22Rv1 (cell line): ENCODE results near the gene RGS11.
"Not testable (repeated sequence)": the region's sequence is repeated elsewhere in the genome, so short reads cannot be mapped to it uniquely, and the experiment has no call there.

Experiments used
- H3K27ac ChIP-seq: fragments of 450-650 bp; 2 replicates; pipeline ENCODE4 v1.5.1; 2017
- CTCF ChIP-seq: fragments of 450-650 bp; IDR thresholded peaks from 2 replicates; pipeline ENCODE4 v1.5.1; 2017; ENCODE audit warnings: mild to moderate bottlenecking
- ZFX ChIP-seq: fragments of 450-650 bp; IDR thresholded peaks from 2 replicates; pipeline ENCODE4 v1.6.1; 2017; ENCODE audit warnings: antibody characterized with exemption, borderline replicate concordance

RGS11 gene

GRCh38 chr16:272633-273546 is 2.9 kb downstream of the RGS11 start:
- TF ChIP-seq CTCF, result no peak
- H3K27ac ChIP-seq, result no peak overlapping the region

DNA sequence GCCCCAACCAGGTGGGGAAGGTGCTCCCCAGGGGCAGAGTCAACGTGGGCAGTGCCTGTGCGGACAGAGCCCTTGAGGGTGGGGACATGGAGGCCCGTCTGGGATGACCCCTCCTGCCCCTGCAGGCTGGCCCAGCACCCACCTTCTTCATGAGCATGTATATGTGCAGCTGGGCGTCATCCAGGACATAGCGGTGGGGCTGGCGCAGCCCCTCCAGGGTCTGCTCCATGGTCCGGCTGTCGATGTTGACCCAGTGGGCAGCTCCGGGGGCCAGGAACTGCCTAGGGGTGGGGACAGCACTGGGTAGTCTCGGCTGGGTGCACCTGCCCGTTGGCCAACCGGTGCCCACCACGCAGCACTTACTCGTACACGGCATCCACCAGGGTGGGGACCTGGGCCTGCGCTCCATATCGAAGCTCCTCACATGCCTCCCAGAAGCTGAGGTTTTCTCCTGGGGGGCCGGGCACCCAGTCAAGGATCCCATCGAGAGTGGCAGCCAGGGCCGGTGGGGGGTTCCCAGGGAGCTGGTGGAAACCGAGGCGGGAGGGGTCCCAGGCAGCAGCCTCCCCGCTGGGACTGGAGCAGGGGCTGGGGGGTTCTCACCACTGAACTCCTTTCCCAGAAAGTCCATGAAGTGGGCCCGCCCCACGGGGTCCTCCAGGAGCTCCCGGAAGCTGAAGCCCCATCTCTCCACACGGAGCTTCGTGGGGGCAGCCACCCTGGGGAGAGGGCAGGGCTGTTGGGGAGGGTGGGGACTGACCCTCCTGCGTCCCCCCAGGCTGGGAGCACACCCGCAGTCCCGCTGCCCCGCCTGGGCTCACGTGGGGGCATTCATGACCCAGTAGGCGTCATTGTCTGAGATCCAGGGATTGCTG is 5.1 kb downstream of the RGS11 start:
- TF ChIP-seq ZFX, result no peak
- H3K27ac ChIP-seq, result no peak overlapping the region

DNA sequence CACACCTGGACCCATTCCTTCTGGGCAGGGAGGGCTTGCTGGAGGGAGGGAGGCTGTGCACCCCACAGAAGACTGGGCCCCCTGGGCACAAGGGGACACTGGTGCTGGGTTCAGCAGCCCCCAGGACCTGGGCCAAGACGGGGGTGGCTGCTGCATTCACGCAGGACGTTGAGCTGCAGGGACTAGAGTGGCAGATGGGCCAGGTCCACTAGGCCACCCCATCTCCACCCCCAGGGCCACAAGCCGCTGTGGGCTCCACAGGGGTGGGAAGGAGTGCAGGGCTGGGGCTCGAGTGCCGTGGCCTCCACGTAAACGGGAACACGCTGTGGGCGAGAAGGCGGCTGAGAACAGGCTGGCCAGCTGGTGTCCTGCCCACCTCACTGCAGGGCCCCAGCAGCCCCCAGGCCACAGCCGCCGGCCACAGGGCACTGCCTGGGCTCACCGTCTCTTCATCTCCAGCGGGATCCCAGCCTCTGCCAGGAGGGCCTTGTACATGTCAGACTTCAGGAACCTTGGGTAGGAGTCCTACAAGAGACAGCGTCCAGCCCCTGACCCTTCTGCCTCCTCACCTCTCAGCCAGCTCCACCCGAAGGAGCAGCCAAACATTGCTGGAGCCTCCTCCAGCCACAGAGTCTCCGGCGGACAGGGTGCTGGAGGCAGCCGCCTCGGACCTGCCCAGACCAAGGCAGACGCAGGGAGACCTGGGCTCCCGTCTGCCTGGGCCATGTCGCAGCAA is 6.5 kb downstream of the RGS11 start:
- no peak overlapping the region for H3K27ac ChIP-seq
- TF ChIP-seq CTCF, result no peak
- TF ChIP-seq ZFX, result no peak

- TF ChIP-seq ZFX, result no peak
- TF ChIP-seq CTCF, result no peak
- no peak overlapping the region for H3K27ac ChIP-seq
These were observed 7.3 kb downstream of the RGS11 start for GRCh38 chr16:268141-269053.

- H3K27ac ChIP-seq, result not testable (repeated sequence)
These were observed 8.2 kb downstream of the RGS11 start for GRCh38 chr16:267562-267961.

GRCh38 chr16:266258-267164 is 9.2 kb downstream of the RGS11 start:
- no peak overlapping the region for H3K27ac ChIP-seq
- TF ChIP-seq CTCF, result no peak
- TF ChIP-seq ZFX, result no peak

- TF ChIP-seq CTCF, result no peak
- TF ChIP-seq ZFX, result no peak
These were observed 10.0 kb downstream of the RGS11 start for GRCh38 chr16:265711-266110.

More at GRCh38 chr16:265711-266110, 10.0 kb downstream of the RGS11 start:
- H3K27ac ChIP-seq, result no peak overlapping the region
